DMS153 treated with DMSO at 0.1 percent for 48 hours (cell line): Measurements from ENCODE around the gene JDP2.

ENCODE experiments used
- DNase-seq: peaks from one replicate; lab custom pipeline; 2025; ENCODE audit not compliant: unreplicated experiment; lab: John Stamatoyannopoulos, UW

JDP2 gene

GRCh38 chr14:75435473-75435872, 7.7 kb downstream of the JDP2 start:
- no peak for DNase-seq

DNA sequence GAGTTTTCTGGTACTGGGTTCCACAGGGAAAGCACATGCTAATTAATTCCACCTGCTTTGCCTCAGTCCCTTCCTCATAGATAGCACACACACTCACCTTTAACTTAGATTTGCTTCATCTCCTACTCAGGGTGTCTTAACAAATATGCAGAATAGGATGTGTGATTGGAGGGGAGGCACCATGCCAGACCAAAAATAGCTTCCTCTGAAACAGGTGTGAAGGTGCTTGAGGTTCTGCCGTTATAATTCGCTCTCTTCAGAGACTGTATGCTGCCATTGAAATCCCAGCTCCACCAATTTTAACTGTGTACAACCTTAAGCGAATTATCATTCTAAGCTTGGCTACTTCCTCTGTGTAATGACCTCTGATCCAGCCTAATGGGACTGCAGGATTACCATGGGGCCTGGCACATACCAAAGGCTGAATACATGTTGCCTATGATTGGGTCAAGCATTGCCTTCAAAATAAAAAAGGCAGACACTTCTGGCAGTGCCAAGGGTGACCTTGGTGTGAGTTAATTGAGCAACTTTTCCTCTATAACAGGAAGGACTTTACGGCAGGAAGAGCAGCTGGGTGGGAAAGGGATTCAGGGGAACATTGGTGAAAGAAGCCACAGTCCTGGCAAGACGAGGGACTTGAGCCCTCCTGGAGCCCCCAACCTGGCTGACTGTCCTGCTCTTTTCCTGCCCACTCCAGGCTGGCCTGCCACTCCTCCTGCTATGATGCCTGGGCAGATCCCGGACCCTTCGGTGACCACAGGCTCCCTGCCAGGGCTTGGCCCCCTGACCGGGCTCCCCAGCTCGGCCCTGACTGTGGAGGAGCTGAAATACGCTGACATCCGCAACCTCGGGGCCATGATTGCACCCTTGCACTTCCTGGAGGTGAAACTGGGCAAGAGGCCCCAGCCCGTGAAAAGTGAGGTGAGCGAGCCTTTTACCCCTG, 9.7 kb downstream of the JDP2 start:
- DNase-seq, result no peak

DNA sequence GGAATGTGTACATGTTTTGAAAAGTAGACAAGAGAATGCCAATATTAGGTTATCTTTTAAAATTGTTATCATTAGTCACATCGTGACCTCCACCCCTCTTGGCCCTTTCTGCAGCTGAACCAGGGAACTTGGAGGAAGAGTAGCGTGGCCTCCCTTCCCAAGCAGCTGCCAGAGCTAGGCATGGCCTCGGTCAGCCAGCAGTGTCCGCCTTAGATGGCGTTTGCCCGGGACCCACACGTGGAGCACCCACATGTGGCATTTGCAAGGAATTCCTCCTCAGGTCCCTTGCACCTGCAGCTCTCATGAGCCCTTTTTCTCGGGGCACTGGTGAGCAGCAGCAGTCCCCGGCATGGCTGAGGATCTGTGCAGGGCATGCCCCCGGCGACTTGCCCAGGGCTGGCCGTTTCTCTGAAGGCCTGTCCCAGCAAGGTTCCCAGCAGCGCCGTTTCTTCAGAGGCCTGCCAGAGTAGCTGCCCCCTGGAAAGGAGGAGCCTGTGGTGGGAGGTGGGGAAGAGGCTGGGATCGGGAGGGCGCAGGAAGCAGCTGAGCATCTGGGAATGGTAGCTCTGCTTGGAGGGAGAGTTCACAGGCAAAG, 10.8 kb downstream of the JDP2 start:
- DNase-seq, result no peak

DNA sequence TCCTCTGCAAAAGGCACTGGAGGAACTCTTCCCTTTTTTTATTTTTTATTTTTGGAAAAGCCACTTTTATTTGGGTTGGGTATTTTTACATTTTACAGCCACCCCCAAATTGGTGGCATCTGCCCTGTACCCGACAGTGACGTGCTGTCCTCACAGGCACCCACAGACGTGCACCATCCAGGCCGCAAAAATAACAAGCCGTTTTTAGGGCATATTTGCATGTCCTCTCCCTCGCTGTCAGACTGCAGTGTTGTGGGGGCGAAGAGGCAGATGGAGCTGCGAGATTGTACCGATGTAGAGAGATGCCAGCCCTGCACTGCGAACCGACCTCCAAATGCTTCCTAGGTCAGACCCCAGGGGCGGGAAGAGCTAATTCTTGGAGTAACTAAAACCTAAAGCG, 12.2 kb downstream of the JDP2 start:
- no peak for DNase-seq

- no peak for DNase-seq
These were observed 13.1 kb downstream of the JDP2 start for GRCh38 chr14:75440733-75441477.

- DNase-seq, result no peak
These were observed 13.9 kb downstream of the JDP2 start for GRCh38 chr14:75441728-75442127.

DNA sequence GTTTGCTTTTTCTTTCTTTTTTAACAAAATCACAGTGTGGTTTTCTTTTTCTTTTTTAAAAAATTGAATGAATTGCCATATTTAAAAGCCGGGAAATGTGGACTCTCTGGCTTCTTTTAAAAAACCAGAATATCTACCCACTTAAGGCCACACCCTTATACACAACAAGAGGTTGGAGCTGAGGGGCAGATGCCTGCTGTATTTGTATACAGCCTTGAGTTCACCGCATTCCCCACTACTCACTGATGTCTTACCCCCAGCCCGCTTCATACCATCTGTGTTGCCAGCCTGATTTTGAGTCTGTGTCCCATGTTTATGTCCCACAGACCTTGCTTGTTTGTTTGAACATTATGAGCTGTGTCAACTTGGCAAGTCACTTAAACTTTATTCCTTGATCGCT, 14.3 kb downstream of the JDP2 start:
- no peak for DNase-seq

GRCh38 chr14:75442642-75443041, 14.8 kb downstream of the JDP2 start:
- DNase-seq, result no peak

DNA sequence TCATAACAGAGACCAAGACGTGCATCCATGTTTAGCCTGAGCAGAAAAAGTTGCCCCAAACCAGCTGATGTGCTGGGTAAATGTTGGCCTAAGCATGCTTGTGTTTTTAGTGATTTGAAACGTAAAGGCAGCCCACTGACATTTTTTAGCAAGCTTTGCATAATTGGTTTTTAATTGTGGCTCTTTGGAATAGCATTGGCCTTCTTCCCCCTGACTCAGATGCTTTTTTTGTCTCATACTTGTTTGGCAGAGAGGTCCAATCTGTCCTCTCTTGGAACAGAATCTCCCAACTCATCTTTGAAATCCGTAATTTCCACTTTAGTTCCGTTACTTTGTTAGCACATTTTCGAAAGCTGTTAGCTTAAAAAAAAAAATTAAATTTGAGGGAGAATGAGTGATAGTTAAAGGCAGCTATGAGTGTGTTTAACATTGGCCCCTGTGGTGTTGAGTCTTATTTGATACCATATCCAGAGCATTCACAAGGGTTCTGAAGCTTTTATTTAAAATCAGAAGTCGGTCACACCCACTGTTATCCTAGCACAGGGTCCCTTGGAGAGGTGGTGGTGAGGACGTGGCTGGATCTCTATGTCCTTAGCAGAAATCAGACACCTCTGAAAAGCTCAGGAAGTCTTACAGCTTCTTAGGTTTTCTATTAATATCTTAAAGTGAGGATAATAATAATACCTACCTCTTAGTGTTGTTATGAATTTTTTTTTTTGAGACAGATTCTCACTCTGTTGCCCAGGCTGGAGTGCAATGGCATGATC, 15.6 kb downstream of the JDP2 start:
- DNase-seq, result no peak

DNA sequence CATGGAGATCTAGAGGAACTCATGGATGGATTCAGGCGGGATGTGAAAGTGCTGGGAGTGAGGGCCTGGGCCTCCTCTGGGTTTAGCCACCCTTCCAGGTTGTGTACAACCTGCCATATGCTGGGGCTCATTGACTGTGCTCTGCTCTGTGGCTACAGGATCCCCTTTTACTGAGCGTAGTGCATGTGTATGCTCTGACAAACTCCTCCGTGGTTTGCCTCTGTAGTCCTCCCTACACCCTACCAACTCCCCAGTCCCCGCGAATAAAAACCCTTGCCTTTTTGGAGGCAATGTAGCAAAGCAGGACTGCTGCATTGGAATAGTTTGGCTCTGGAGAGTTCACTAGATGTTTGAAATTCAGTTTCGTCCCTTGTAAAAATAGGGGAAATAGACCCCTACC, 17.4 kb downstream of the JDP2 start:
- DNase-seq, result no peak

DNA sequence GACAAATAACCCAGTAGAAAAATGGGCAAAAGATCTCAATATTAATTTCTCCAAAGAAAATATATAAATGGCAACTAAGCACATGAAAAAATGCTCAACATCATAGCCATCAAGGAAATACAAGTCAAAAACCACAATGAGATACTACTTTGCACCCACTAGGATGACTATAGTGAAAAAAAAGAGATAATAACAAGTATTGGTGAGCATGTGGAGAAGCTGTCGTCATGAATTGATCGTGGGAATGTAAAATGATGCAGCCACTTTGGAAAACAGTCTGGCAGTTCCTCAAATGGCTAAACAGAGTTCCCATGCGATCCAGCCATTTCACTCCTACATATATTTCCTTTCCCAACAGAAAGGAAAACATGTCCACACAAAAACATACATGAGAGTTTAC, 18.1 kb downstream of the JDP2 start:
- no peak for DNase-seq

DNA sequence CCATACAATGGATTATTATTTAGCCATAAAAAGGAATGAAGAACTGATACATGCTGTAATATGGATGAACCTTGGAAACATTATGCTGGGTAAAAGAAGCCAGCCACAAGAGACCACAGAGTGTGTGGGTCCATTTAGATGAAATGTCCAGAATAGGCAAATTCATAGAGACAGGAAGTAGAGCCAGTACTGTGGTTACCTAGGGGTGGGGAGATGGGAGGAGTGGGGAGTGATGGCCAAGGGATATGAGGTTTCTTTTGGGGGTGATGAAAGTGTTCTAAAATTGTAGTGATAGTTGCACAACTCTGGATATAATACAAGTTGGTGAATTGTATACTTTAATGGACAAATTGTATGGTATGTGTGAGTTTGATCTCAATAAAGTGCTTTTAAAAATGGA, 18.6 kb downstream of the JDP2 start:
- DNase-seq, result no peak

GRCh38 chr14:75448209-75448608, 20.4 kb downstream of the JDP2 start:
- DNase-seq, result no peak

DNA sequence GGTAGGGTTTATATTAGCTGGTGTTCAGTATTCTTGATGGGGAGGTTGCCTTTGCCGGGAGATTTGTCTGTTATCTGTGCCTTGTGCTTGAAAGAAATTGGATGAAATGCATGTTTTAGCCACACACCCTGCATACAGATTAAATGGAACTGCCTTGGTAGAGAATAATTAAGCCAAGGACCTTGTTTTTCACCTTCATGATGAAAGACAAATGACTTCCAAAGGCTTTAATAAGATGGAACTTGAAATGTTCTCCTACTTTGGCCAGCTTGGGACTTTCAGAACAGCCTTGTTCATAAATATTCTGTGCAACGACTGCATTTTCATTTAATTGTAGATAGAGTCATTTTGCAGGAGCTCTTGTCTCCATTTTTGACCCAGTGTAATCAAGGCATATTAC, 21.2 kb downstream of the JDP2 start:
- no peak for DNase-seq

- DNase-seq, result no peak
These were observed 21.9 kb downstream of the JDP2 start for GRCh38 chr14:75449696-75450095.

DNA sequence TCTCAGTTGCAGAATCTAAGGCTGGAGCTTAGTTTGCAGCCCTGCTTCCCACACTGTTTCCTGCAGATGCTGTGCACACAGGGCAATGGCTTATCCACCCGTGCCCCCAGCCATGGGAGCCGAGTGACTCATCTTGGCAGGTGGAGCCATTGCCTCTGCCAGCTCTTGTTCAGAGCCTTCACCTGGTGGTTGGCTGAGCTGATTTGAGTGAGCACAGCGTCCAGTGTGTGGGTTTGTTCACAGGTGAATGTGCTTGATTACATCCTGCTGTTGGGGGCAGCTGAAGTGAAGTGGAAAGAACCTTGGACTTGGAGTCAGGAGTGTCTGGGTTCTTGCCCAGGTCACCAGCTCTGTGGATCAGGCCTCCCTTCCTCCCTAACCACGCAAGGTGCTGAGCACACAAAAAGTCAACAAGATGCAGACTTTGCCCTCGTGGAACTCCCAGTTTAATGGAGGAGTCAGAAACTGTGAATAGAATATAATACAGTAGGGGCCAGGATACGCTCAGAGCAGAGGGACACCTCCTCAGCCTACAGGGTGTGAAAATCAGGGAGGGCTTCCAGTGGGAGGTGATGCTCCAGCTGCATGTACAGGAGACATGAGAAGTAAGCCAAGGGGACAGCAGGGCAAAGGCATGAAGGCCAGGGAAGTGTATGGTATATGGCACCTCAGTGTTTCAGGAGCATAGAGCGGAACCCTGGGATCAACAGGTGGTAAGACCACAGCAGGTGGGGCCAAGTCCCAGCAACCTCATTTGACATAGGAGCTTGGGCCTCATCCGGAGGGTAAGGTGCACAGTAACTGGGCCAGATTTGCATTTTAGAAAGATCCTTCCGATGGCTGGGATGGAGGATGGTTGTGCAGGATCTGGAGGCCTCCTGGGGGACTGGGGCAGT, 22.8 kb downstream of the JDP2 start:
- no peak for DNase-seq

GRCh38 chr14:75452324-75452723, 24.5 kb downstream of the JDP2 start:
- DNase-seq, result no peak

GRCh38 chr14:75452900-75453816, 25.3 kb downstream of the JDP2 start:
- DNase-seq, result no peak

DNA sequence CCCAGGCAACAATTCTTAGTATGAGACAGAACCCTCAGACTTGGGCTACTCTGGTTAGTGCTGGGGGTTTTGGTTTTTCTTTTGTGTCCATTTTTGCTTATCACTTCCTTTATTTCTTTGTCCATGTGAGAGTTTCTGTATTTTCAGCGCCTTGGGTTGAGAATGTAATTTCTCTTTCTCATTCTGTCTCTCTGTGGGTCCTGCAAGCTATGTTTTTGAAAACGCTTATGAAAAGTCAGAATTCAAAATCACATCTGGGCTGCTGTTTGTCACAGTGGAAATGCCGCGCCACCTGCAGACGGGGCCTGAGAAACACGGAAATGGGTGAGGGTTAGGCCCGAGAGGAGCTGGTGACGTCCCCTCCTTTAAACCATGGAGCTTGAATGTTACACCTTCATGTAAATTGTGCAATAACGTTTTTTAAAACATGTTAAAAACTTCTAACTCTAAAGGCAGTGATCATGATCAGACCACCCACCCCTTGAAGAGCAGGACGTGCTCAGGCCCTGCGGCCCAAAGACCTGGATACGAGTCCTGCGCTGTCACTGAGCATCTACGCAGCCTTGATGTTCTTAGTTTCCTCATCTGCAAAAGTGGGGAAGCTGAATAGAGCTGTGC, 26.1 kb downstream of the JDP2 start:
- no peak for DNase-seq
